Smooth muscle cell (in vitro differentiated cells): Measurements from ENCODE around the gene SLF2. TPM values are rescaled to one million over a fixed set of nuclear protein-coding genes. Genes with fewer than 3 reads are reported as not detected.

Source experiments
- DNase-seq: peaks from one replicate; lab custom pipeline; 2025; ENCODE audit not compliant: unreplicated experiment; lab: John Stamatoyannopoulos, UW
- H2AFZ ChIP-seq: fragments of 200-600 bp; sonication (generic); 2 replicates; pipeline ENCODE4 v1.6.0; 2016; ENCODE audit warnings: antibody characterized with exemption, low read depth, mild to moderate bottlenecking
- H3F3A ChIP-seq: fragments of 200-600 bp; sonication (generic); 2 replicates; pipeline ENCODE4 v1.6.0; 2017; ENCODE audit warnings: antibody characterized with exemption, low read depth
- H3K27ac ChIP-seq: fragments of 200-600 bp; sonication (generic); 2 replicates; pipeline ENCODE4 v1.5.1; 2016; ENCODE audit warnings: low read depth, mild to moderate bottlenecking
- H3K27me3 ChIP-seq: fragments of 200-600 bp; sonication (generic); 2 replicates; pipeline ENCODE4 v1.6.1; 2016; ENCODE audit warnings: low read depth, mild to moderate bottlenecking
- H3K36me3 ChIP-seq: fragments of 200-600 bp; sonication (generic); 2 replicates; pipeline ENCODE4 v1.5.1; 2016; ENCODE audit warnings: low read depth
- H3K4me1 ChIP-seq: fragments of 200-600 bp; sonication (generic); 2 replicates; pipeline ENCODE4 v1.5.1; 2016; ENCODE audit warnings: low read depth
- H3K4me2 ChIP-seq: fragments of 200-600 bp; sonication (generic); 2 replicates; pipeline ENCODE4 v1.6.0; 2016; ENCODE audit warnings: mild to moderate bottlenecking
- H3K4me3 ChIP-seq: fragments of 200-600 bp; sonication (generic); 2 replicates; pipeline ENCODE4 v1.5.1; 2016; ENCODE audit warnings: mild to moderate bottlenecking
- H3K79me2 ChIP-seq: fragments of 200-600 bp; sonication (generic); 2 replicates; pipeline ENCODE4 v1.6.0; 2016; ENCODE audit warnings: low read depth, mild to moderate bottlenecking
- H3K9ac ChIP-seq: fragments of 200-600 bp; sonication (generic); 2 replicates; pipeline ENCODE4 v1.6.0; 2016; ENCODE audit warnings: low read depth
- H3K9me3 ChIP-seq: fragments of 200-600 bp; sonication (generic); replicated peaks from 2 replicates; pipeline ENCODE4 v1.5.1; 2016; ENCODE audit warnings: low read depth
- H4K20me1 ChIP-seq: fragments of 200-600 bp; sonication (generic); 2 replicates; pipeline ENCODE4 v1.6.0; 2016; ENCODE audit warnings: low read depth
- WGBS: methylation state at CpG from one replicate; pipeline ENCODE4 v1.1.7; 2016; ENCODE audit warnings: low lambda C conversion rate; 5-methylcytosine and 5-hydroxymethylcytosine counted together
- polyA plus RNA-seq: library from polyadenylated mRNA; unstranded; fragments of >200 nt; fragmentation: Nextera tagmentation; extraction: Ambion mirVana; gene quantifications from 2 replicates; pipeline ENCODE4 v1.2.1, GENCODE V29; 2016
- total RNA-seq: library from RNA; depleted of rRNA; stranded (reverse); fragments of >200 nt; gene quantifications from 2 replicates; pipeline ENCODE4 v1.2.3, GENCODE V29; 2014
- TF ChIP-seq, protein P1 (sequence below): fragments of 200-600 bp; sonication (generic); IDR thresholded peaks from 2 replicates; pipeline ENCODE4 v1.5.1; 2017; ENCODE audit warnings: borderline replicate concordance, mild to moderate bottlenecking, antibody characterized with exemption; ENCODE audit not compliant: insufficient read depth, poor library complexity, severe bottlenecking

SLF2 gene
- total and polyA plus RNA-seq, 2 experiments from 2014 or later: 8.1 to 24.9 TPM

- Histone ChIP-seq H3K27me3 (no peaks in the 10 kb centered on the region), H3K9ac (no peak overlapping the region), H4K20me1 (no peaks in the 10 kb centered on the region), H3K4me2 (no peak overlapping the region), H3K4me3 (no peak overlapping the region), H3K36me3 (no peaks in the 10 kb centered on the region), H3K79me2 (no peaks in the 10 kb centered on the region), H3K4me1 (no peaks in the 10 kb centered on the region), H3F3A (no peaks in the 10 kb centered on the region), H3K9me3 (no peaks in the 10 kb centered on the region), H2AFZ (no peak overlapping the region), H3K27ac (no peak overlapping the region)
- no peak for DNase-seq
- TF ChIP-seq, protein P1, sequence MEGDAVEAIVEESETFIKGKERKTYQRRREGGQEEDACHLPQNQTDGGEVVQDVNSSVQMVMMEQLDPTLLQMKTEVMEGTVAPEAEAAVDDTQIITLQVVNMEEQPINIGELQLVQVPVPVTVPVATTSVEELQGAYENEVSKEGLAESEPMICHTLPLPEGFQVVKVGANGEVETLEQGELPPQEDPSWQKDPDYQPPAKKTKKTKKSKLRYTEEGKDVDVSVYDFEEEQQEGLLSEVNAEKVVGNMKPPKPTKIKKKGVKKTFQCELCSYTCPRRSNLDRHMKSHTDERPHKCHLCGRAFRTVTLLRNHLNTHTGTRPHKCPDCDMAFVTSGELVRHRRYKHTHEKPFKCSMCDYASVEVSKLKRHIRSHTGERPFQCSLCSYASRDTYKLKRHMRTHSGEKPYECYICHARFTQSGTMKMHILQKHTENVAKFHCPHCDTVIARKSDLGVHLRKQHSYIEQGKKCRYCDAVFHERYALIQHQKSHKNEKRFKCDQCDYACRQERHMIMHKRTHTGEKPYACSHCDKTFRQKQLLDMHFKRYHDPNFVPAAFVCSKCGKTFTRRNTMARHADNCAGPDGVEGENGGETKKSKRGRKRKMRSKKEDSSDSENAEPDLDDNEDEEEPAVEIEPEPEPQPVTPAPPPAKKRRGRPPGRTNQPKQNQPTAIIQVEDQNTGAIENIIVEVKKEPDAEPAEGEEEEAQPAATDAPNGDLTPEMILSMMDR: no peak
- WGBS: 67% methylated on average over 7 of the region's 7 CpGs
Observed at GRCh38 chr10:100896876-100897461, 15.8 kb upstream of the SLF2 start.

DNA sequence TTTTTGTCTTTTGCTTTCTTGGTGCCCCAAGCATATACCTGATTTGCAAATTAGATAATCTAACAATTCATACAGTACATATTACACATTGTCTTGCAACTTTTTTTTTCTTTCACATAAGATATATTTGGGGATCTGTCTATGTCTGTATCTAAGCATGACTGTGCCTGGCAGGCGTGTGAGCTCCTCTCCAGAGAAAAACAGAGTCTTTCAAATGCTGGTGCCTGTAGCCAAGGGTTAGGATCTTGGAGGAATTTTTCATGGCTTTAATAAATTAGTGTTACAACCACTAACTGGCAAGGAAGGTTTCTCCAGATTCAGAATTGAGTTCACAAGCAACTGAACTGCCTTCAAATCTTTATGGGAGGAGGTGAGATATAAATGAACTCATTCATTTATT is 14.8 kb upstream of the SLF2 start:
- DNase-seq: no peak
- Histone ChIP-seq H3K9ac (no peak overlapping the region), H3K4me2 (no peak overlapping the region), H4K20me1 (no peaks in the 10 kb centered on the region), H3K36me3 (no peaks in the 10 kb centered on the region), H3K79me2 (no peaks in the 10 kb centered on the region), H3K27me3 (no peaks in the 10 kb centered on the region), H3K27ac (no peak overlapping the region), H3K9me3 (no peaks in the 10 kb centered on the region), H2AFZ (no peak overlapping the region), H3K4me3 (no peak overlapping the region), H3F3A (no peaks in the 10 kb centered on the region), H3K4me1 (no peaks in the 10 kb centered on the region)
- TF ChIP-seq, protein P1: no peak
- WGBS: 0% methylated on average over 1 of the region's 1 CpG

DNA sequence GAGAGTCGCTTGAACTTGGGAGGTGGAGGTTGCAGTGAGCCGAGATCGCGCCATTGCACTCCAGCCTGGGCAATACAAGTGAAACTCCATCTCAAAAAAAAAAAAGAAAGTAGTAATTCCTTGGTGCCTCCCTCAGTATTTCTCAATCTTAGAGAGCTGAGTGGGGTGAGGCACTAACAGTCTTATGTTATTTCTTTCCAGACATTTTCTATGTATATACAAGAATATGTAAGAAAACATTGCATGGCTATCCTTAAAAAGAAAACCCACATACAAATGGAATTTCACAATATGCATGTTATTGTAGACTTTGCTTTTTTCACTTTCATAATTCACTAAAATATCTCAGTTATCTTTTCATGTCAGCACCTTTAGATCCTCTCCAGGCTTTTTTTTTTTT is 13.6 kb upstream of the SLF2 start:
- DNase-seq: no peak
- no peak overlapping the region for H3K4me2 ChIP-seq

More for the DNA sequence above, 13.6 kb upstream of the SLF2 start:
- TF ChIP-seq, protein P1: no peak
- H3K27ac ChIP-seq: no peak overlapping the region
- no peak overlapping the region for H3K4me3 ChIP-seq
- no peaks in the 10 kb centered on the region for H3K79me2 ChIP-seq
- no peaks in the 10 kb centered on the region for H3F3A ChIP-seq
- H3K27me3 ChIP-seq: no peaks in the 10 kb centered on the region
- H3K9ac ChIP-seq: no peak overlapping the region
- no peaks in the 10 kb centered on the region for H3K4me1 ChIP-seq
- no peak overlapping the region for H2AFZ ChIP-seq
- H3K9me3 ChIP-seq: no peaks in the 10 kb centered on the region
- 72% methylated on average over 4 of the region's 4 CpGs for WGBS
- H4K20me1 ChIP-seq: no peaks in the 10 kb centered on the region
- no peaks in the 10 kb centered on the region for H3K36me3 ChIP-seq
